Panc1 (cell line): ENCODE measurements around the gene DYNAP.

Source experiments
- CTCF ChIP-seq: fragments of 450-650 bp; IDR thresholded peaks from 2 replicates; pipeline ENCODE4 v1.5.1; 2017; ENCODE audit warnings: mild to moderate bottlenecking
- POLR2AphosphoS5 ChIP-seq: IDR thresholded peaks from 2 replicates; pipeline ENCODE4 v1.6.1; 2012; ENCODE audit warnings: mild to moderate bottlenecking, low read depth, low read length, moderate library complexity

- no peak for TF ChIP-seq CTCF
- no peak for TF ChIP-seq POLR2AphosphoS5
Measured at GRCh38 chr18:54580202-54580729, 10.8 kb upstream of the DYNAP start.
